ENCODE data around the gene RPP14. TPM values are rescaled to one million over a fixed set of nuclear protein-coding genes. Genes with fewer than 3 reads are reported as not detected.

Gene RPP14
- total RNA-seq, 1 experiment from 2014 or later, result 30.0 TPM

- Histone ChIP-seq H4K20me1 (ENCODE audit: low read length) (no peaks in the 10 kb centered on the region), H3K4me1 (ENCODE audit: insufficient read depth, low read length) (no peaks in the 10 kb centered on the region), H3K9ac (ENCODE audit: low read length) (no peak overlapping the region), H3K9me3 (ENCODE audit: low read length) (no peaks in the 10 kb centered on the region), H3K36me3 (ENCODE audit: low read depth, low read length) (no peaks in the 10 kb centered on the region), H3K27me3 (ENCODE audit: low read length) (no peaks in the 10 kb centered on the region), H3K27ac (ENCODE audit: low read length) (no peak overlapping the region), H3K9me2 (replicated peaks; ENCODE audit: low read length) (no peaks in the 10 kb centered on the region), H2AFZ (ENCODE audit: low read length) (no peak overlapping the region), H3K79me2 (ENCODE audit: low read length) (no peaks in the 10 kb centered on the region), H3K4me2 (ENCODE audit: low read length) (no peak overlapping the region), H3K4me3 (ENCODE audit: low read length) (no peak overlapping the region), H3F3A (ENCODE audit: low read length, unreplicated experiment) (no peaks in the 10 kb centered on the region)
- intact Hi-C loops (cut with micrococcal nuclease), result no loop called here
- TF ChIP-seq, protein P1, sequence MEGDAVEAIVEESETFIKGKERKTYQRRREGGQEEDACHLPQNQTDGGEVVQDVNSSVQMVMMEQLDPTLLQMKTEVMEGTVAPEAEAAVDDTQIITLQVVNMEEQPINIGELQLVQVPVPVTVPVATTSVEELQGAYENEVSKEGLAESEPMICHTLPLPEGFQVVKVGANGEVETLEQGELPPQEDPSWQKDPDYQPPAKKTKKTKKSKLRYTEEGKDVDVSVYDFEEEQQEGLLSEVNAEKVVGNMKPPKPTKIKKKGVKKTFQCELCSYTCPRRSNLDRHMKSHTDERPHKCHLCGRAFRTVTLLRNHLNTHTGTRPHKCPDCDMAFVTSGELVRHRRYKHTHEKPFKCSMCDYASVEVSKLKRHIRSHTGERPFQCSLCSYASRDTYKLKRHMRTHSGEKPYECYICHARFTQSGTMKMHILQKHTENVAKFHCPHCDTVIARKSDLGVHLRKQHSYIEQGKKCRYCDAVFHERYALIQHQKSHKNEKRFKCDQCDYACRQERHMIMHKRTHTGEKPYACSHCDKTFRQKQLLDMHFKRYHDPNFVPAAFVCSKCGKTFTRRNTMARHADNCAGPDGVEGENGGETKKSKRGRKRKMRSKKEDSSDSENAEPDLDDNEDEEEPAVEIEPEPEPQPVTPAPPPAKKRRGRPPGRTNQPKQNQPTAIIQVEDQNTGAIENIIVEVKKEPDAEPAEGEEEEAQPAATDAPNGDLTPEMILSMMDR (conservative IDR thresholded peaks at IDR 0.05; ENCODE audit: low read depth, low read length), result no peak
- TF ChIP-seq EZH2 (IDR thresholded peaks at IDR 0.05; ENCODE audit: low read length, unreplicated experiment), result no peak
- no peak for TF ChIP-seq EZH2phosphoT487 (IDR thresholded peaks at IDR 0.05; ENCODE audit: borderline replicate concordance, low read length)
- ChIA-PET CTCF (no interaction called here), POLR2A (ENCODE audit: unreplicated experiment) (no interaction called here)
- ATAC-seq (no peak), DNase-seq (no peak)
- no TSS peak for BruUV-seq (replicated peaks)
Observed at GRCh38 chr3:58281069-58281468, 25.0 kb upstream of the RPP14 start.

DNA sequence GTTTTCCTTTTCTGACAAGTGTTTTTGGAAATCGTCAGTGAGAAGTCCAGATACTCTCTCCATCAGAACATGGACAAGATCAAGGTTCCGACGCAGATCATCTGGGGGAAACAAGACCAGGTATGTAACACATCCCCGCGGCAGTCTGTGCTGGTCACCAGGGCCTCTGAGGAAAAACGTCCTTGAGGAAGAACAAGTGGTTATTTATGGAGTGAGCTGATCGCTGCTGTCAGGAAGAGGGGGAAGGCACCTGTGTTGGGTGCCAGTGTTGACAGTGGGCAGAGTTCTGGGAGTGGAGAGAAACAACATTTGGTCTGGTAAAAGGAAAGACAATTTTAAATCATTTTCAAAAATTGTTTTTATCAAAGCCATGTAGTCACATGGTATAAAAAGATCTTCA is 20.7 kb upstream of the RPP14 start:
- no peak for ATAC-seq

GRCh38 chr3:58287354-58287753 is 18.7 kb upstream of the RPP14 start:
- Histone ChIP-seq H3K4me1 (ENCODE audit: insufficient read depth, low read length) (no peaks in the 10 kb centered on the region), H3K4me2 (ENCODE audit: low read length) (no peak overlapping the region), H4K20me1 (ENCODE audit: low read length) (no peaks in the 10 kb centered on the region), H2AFZ (ENCODE audit: low read length) (no peak overlapping the region), H3K79me2 (ENCODE audit: low read length) (no peaks in the 10 kb centered on the region), H3K9me2 (replicated peaks; ENCODE audit: low read length) (no peaks in the 10 kb centered on the region), H3K36me3 (ENCODE audit: low read depth, low read length) (0 out of 2 replicates have a peak, but pooled peaks cover 2% of the 10 kb centered on the region), H3K9ac (ENCODE audit: low read length) (no peak overlapping the region), H3F3A (ENCODE audit: low read length, unreplicated experiment) (no peaks in the 10 kb centered on the region), H3K27me3 (ENCODE audit: low read length) (no peaks in the 10 kb centered on the region), H3K4me3 (ENCODE audit: low read length) (no peak overlapping the region), H3K27ac (ENCODE audit: low read length) (no peak overlapping the region), H3K9me3 (ENCODE audit: low read length) (no peaks in the 10 kb centered on the region)
- ChIA-PET POLR2A (ENCODE audit: unreplicated experiment) (no interaction called here), CTCF (interaction anchor here (0.5 kb wide), 1 partner anchor 91 kb away, joined by 4 read pairs; no protein-coding TSS in a partner anchor)
- ATAC-seq (no peak), DNase-seq (no peak)
- no TSS peak for BruUV-seq (replicated peaks)
- no peak for TF ChIP-seq EZH2 (IDR thresholded peaks at IDR 0.05; ENCODE audit: low read length, unreplicated experiment)
- TF ChIP-seq, protein P1 (conservative IDR thresholded peaks at IDR 0.05; ENCODE audit: low read depth, low read length), result no peak
- no peak for TF ChIP-seq EZH2phosphoT487 (IDR thresholded peaks at IDR 0.05; ENCODE audit: borderline replicate concordance, low read length)
- intact Hi-C loops (cut with micrococcal nuclease), result no loop called here

More for the DNA sequence above, 20.7 kb upstream of the RPP14 start:
- H3K4me3 ChIP-seq (ENCODE audit: low read length), result no peak overlapping the region
- 0 out of 2 replicates have a peak, but pooled peaks cover 2% of the 10 kb centered on the region for H3K36me3 ChIP-seq (ENCODE audit: low read depth, low read length)
- no peak overlapping the region for H3K9ac ChIP-seq (ENCODE audit: low read length)
- no peaks in the 10 kb centered on the region for H3K27me3 ChIP-seq (ENCODE audit: low read length)
- POLR2A ChIA-PET (ENCODE audit: unreplicated experiment), result no interaction called here
- H3K9me3 ChIP-seq (ENCODE audit: low read length), result no peaks in the 10 kb centered on the region
- intact Hi-C loops (cut with micrococcal nuclease), result no loop called here
- H2AFZ ChIP-seq (ENCODE audit: low read length), result no peak overlapping the region
- CTCF ChIA-PET, result no interaction called here
- H3F3A ChIP-seq (ENCODE audit: low read length, unreplicated experiment), result no peaks in the 10 kb centered on the region
- no TSS peak for BruUV-seq (replicated peaks)
- no peaks in the 10 kb centered on the region for H4K20me1 ChIP-seq (ENCODE audit: low read length)
- H3K9me2 ChIP-seq (replicated peaks; ENCODE audit: low read length), result no peaks in the 10 kb centered on the region
- no peak overlapping the region for H3K27ac ChIP-seq (ENCODE audit: low read length)
- TF ChIP-seq, protein P1 (conservative IDR thresholded peaks at IDR 0.05; ENCODE audit: low read depth, low read length), result no peak
- no peak for TF ChIP-seq EZH2phosphoT487 (IDR thresholded peaks at IDR 0.05; ENCODE audit: borderline replicate concordance, low read length)
- TF ChIP-seq EZH2 (IDR thresholded peaks at IDR 0.05; ENCODE audit: low read length, unreplicated experiment), result no peak
- DNase-seq, result no peak
- no peaks in the 10 kb centered on the region for H3K79me2 ChIP-seq (ENCODE audit: low read length)
- H3K4me2 ChIP-seq (ENCODE audit: low read length), result no peak overlapping the region
- H3K4me1 ChIP-seq (ENCODE audit: insufficient read depth, low read length), result no peaks in the 10 kb centered on the region

All from PC-3 (cell line).